ENCODE measurements around the gene ASTN1.

The ASTN1 gene

GRCh38 chr1:177164380-177165068, at the start of gene ASTN1:
TSS of gene ASTN1 (minus strand) at chr1:177164712. CDS start at chr1:177164676, 36 bp downstream.
- no peak for DNase-seq (ENCODE audit: low spot score)

GRCh38 chr1:177211231-177211630, 46.7 kb upstream of the ASTN1 start:
- no peak for DNase-seq (ENCODE audit: low spot score)

- DNase-seq (ENCODE audit: low spot score), result no peak
These were observed 45.6 kb upstream of the ASTN1 start for GRCh38 chr1:177210071-177210470.

- no peak for DNase-seq (ENCODE audit: low spot score)
These were observed 44.8 kb upstream of the ASTN1 start for GRCh38 chr1:177209357-177209756.

- DNase-seq (ENCODE audit: low spot score), result no peak
These were observed 44.4 kb upstream of the ASTN1 start for GRCh38 chr1:177208920-177209319.

GRCh38 chr1:177206831-177207355, 42.4 kb upstream of the ASTN1 start:
- no peak for DNase-seq (ENCODE audit: low spot score)

GRCh38 chr1:177200290-177200689, 35.8 kb upstream of the ASTN1 start:
- DNase-seq (ENCODE audit: low spot score), result no peak

- DNase-seq (ENCODE audit: low spot score), result no peak
These were observed 33.7 kb upstream of the ASTN1 start for GRCh38 chr1:177198243-177198642.

GRCh38 chr1:177190308-177190970, 25.9 kb upstream of the ASTN1 start:
- no peak for DNase-seq (ENCODE audit: low spot score)

- no peak for DNase-seq (ENCODE audit: low spot score)
These were observed 22.1 kb upstream of the ASTN1 start for GRCh38 chr1:177186639-177187038.

- no peak for DNase-seq (ENCODE audit: low spot score)
These were observed 20.7 kb upstream of the ASTN1 start for GRCh38 chr1:177185209-177185608.

- no peak for DNase-seq (ENCODE audit: low spot score)
These were observed 19.3 kb upstream of the ASTN1 start for GRCh38 chr1:177183836-177184235.

- no peak for DNase-seq (ENCODE audit: low spot score)
These were observed 17.2 kb upstream of the ASTN1 start for GRCh38 chr1:177181631-177182291.

GRCh38 chr1:177181280-177181630, 16.7 kb upstream of the ASTN1 start:
- no peak for DNase-seq (ENCODE audit: low spot score)

GRCh38 chr1:177174921-177175634, 10.6 kb upstream of the ASTN1 start:
- DNase-seq (ENCODE audit: low spot score), result no peak

GRCh38 chr1:177173976-177174375, 9.5 kb upstream of the ASTN1 start:
- no peak for DNase-seq (ENCODE audit: low spot score)

- no peak for DNase-seq (ENCODE audit: low spot score)
These were observed 8.4 kb upstream of the ASTN1 start for GRCh38 chr1:177172866-177173265.

GRCh38 chr1:177172272-177172671, 7.8 kb upstream of the ASTN1 start:
- DNase-seq (ENCODE audit: low spot score), result no peak

GRCh38 chr1:177171536-177172123, 7.1 kb upstream of the ASTN1 start:
- no peak for DNase-seq (ENCODE audit: low spot score)

GRCh38 chr1:177170756-177171535, 6.4 kb upstream of the ASTN1 start, which contains the start of gene BRINP2:
TSS of gene BRINP2 (plus strand) at chr1:177170958. CDS start at chr1:177229877, 58,919 bp downstream.
- no peak for DNase-seq (ENCODE audit: low spot score)

GRCh38 chr1:177165069-177165439, 542 bp upstream of the ASTN1 start:
- no peak for DNase-seq (ENCODE audit: low spot score)
